GM18861 (cell line): ENCODE data around the gene ARF3.

Source experiments
- ATAC-seq: cut with Tn5 transposase; IDR thresholded peaks from one replicate; pipeline ENCODE4 v1.9.1; 2021; ENCODE audit not compliant: unreplicated experiment

Gene ARF3

GRCh38 chr12:48967991-48968390, 10.7 kb upstream of the ARF3 start:
- no peak for ATAC-seq

GRCh38 chr12:48966177-48966895, 9.0 kb upstream of the ARF3 start:
- ATAC-seq: no peak

- ATAC-seq: no peak
These were observed 8.1 kb upstream of the ARF3 start for GRCh38 chr12:48965298-48965838.

GRCh38 chr12:48961801-48962200, 4.5 kb upstream of the ARF3 start:
- ATAC-seq: no peak

- ATAC-seq: no peak
These were observed 4.0 kb upstream of the ARF3 start for GRCh38 chr12:48961331-48961730.

GRCh38 chr12:48960834-48961233, 3.5 kb upstream of the ARF3 start:
- no peak for ATAC-seq

GRCh38 chr12:48958049-48958388, 732 bp upstream of the ARF3 start:
- ATAC-seq: no peak

- ATAC-seq: no peak
These were observed 777 bp downstream of the ARF3 start for GRCh38 chr12:48956279-48957140.

GRCh38 chr12:48954841-48955501, 2.3 kb downstream of the ARF3 start:
- ATAC-seq: no peak

GRCh38 chr12:48954061-48954460, 3.2 kb downstream of the ARF3 start:
- ATAC-seq: no peak

- no peak for ATAC-seq
These were observed 4.6 kb downstream of the ARF3 start for GRCh38 chr12:48952691-48953090.

- ATAC-seq: no peak
These were observed 9.6 kb downstream of the ARF3 start for GRCh38 chr12:48947727-48948126.

- ATAC-seq: no peak
These were observed 10.3 kb downstream of the ARF3 start for GRCh38 chr12:48946943-48947342.

- ATAC-seq: no peak
These were observed 11.1 kb downstream of the ARF3 start for GRCh38 chr12:48946205-48946604.

GRCh38 chr12:48943221-48943620, 14.1 kb downstream of the ARF3 start:
- no peak for ATAC-seq

GRCh38 chr12:48940181-48940580, 17.1 kb downstream of the ARF3 start:
- no peak for ATAC-seq

- ATAC-seq: no peak
These were observed 18.5 kb downstream of the ARF3 start for GRCh38 chr12:48938805-48939204.

- ATAC-seq: no peak
These were observed 20.1 kb downstream of the ARF3 start for GRCh38 chr12:48937170-48937569.

- no peak for ATAC-seq
These were observed 20.8 kb downstream of the ARF3 start for GRCh38 chr12:48936379-48936979.

- ATAC-seq: no peak
These were observed 23.0 kb downstream of the ARF3 start for GRCh38 chr12:48934312-48934706.

GRCh38 chr12:48933664-48934311, 23.5 kb downstream of the ARF3 start:
- ATAC-seq: no peak
